ENCODE measurements around the gene ACAP2.

The ACAP2 gene

DNA sequence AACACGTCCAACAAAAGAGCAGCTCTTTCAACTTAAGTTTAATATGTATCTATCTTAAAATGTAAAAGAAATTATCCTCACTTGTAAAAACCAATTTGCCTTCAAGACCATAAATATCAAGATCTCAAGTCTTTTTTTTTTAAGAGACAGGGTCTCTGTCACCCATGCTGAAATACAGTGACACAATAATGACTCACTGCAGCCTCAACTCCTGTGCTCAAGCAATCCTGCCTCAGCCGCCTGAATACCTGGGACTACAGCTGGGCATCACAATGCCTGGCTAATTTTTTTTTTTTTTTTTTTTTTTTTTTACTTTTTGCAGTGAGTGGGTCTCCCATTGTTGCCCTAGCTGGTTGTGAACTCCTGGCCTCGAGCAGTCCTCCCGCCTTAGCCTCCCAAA is 26.0 kb downstream of the ACAP2 start:
- TF ChIP-seq, protein P1, sequence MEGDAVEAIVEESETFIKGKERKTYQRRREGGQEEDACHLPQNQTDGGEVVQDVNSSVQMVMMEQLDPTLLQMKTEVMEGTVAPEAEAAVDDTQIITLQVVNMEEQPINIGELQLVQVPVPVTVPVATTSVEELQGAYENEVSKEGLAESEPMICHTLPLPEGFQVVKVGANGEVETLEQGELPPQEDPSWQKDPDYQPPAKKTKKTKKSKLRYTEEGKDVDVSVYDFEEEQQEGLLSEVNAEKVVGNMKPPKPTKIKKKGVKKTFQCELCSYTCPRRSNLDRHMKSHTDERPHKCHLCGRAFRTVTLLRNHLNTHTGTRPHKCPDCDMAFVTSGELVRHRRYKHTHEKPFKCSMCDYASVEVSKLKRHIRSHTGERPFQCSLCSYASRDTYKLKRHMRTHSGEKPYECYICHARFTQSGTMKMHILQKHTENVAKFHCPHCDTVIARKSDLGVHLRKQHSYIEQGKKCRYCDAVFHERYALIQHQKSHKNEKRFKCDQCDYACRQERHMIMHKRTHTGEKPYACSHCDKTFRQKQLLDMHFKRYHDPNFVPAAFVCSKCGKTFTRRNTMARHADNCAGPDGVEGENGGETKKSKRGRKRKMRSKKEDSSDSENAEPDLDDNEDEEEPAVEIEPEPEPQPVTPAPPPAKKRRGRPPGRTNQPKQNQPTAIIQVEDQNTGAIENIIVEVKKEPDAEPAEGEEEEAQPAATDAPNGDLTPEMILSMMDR (IDR thresholded peaks at IDR 0.05; ENCODE audit: low read depth, low read length): no peak
- no peak overlapping the region for H3K4me3 ChIP-seq (ENCODE audit: low read depth, low read length)

DNA sequence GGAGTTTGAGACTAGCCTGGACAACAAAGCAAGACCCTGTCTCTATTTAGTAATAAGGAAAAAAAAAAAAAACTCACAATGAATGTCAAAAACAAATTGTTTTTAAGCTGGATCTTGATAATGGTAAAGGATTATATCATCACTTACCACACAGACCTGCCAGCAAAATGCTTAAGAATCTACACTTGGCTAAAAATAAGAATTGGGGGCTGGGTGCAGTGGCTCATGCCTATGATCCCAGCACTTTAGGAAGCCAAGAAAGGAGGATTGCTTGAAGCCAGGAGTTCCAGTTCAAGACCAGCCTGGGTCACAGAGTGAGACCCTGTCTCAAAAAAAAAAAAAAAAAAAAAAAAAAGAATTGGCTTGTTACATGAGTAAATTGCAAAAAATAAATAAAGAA is 31.0 kb downstream of the ACAP2 start:
- H3K4me3 ChIP-seq (ENCODE audit: low read depth, low read length): no peak overlapping the region
- TF ChIP-seq, protein P1 (IDR thresholded peaks at IDR 0.05; ENCODE audit: low read depth, low read length): no peak

DNA sequence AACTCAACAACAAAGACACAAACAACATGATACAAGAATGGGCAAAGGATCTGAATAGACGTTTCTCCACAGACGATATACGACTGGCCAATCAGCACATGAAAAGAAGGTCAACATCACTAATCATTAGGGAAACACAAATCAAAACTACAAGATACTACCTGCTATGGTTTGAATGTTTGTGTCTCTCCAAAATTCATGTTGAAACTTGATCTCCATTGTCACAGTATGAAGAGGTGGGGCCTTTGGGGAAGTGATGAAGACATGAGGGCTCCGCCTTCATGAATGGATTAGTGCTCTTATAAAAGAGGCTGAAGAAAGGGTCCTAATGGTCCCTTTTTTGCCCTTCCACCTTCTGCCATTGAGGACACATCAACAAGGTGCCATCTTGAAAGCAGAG is 32.3 kb downstream of the ACAP2 start:
- no peak overlapping the region for H3K4me3 ChIP-seq (ENCODE audit: low read depth, low read length)
- TF ChIP-seq, protein P1 (IDR thresholded peaks at IDR 0.05; ENCODE audit: low read depth, low read length): no peak

DNA sequence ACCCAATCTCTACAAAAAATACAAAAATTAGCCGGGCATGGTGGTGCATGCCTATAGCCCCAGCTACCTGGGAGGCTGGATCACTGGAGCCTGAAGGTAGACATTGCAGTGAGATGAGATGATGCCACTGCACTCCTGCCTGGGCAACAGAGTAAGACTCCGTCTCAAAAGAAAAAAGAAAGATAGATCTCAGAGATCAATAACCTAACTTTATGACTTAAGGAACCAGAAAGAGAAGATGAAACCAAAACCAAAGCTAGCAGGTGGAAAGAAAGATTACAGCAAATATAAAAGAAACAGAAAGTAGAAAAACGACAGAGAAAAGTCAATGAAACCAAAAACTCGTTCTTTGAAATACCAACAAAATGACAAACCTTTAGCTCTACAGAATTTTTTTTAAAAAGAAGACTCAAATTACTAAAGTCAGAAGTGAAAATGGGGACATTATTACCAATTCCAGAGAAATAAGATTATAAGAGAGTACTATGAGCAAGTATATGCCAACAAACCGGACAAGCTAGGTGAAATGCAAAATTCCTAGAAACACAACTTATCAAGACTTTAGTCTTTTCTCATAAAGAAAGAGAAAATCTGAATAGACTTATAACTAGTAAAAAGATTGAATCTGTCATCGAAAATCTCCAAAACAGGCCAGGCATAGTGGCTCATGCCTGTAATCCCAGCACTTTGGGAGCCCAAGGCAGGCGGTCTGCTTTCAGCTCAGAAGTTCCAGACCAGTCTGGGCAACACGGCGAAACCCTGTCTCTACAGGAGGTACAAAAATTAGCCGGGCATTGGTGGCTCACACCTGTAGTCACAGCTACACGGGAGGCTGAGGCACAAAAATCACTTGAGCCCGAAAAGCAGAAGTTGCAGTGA is 35.0 kb downstream of the ACAP2 start:
- no peak overlapping the region for H3K4me3 ChIP-seq (ENCODE audit: low read depth, low read length)
- TF ChIP-seq, protein P1 (IDR thresholded peaks at IDR 0.05; ENCODE audit: low read depth, low read length): no peak

DNA sequence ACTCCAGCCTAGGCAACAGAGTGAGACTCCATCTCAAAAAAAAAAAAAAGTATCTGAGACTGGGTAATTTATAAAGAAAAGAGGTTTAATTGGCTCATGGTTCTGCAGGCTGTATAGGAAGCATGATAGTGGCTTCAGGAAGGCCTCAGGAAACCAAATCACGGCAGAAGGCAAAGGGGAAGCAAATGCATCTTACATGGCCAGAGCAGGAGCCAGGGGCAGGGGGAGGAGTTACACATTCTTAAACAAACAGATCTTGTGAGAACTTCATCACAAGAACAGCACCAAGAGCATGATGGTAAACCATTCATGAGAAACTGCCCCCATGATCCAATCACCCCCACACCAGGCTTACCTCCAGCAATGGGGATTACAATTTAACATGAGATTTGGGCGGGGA is 37.2 kb downstream of the ACAP2 start:
- H3K4me3 ChIP-seq (ENCODE audit: low read depth, low read length): no peak overlapping the region
- TF ChIP-seq, protein P1 (IDR thresholded peaks at IDR 0.05; ENCODE audit: low read depth, low read length): no peak

DNA sequence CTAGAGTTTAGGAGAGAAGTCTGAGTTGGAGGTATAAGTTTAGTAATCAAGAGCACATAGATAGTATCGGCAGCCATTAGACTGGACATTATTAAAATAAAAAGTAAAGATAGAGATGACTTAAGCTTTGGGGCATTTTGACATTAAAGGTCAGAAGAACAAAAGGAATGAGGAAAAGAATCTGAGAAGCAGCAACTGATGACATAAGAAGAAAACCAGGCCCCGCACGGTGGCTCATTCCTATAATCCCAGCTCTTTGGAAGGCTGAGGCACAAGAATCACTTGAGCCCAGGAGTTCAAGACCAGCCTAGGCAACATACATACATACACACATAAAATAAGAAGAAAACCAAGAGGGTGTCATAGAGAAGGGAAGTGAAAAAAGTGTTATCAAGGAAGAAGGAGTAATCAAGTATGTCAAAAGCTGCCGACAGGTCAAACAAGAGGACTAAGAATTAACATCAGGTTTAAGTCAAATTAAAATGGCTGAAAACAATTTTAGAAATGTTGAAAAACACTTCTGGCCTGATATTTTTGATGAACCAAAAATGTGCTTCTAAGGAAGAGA is 38.9 kb downstream of the ACAP2 start:
- TF ChIP-seq, protein P1 (IDR thresholded peaks at IDR 0.05; ENCODE audit: low read depth, low read length): no peak
- H3K4me3 ChIP-seq (ENCODE audit: low read depth, low read length): no peak overlapping the region

DNA sequence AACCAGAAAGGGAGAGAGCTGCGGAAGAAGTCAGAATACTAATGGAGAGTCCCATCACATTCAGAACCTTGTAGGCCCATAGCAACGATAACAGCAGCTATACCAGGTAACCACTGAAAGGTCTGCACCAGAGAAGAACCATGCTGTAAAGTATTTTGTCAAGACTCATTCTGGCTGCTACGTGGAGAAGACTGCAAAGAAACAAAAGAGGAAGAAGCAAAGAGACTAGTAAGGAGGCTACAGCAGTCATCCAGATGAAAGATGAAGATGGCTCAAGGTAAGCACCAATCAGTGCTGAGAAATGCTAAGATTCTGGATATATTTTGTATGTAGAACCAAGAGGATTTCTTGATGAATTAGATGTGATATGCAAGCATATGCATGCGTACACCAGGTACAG is 39.6 kb downstream of the ACAP2 start:
- TF ChIP-seq, protein P1 (IDR thresholded peaks at IDR 0.05; ENCODE audit: low read depth, low read length): no peak
- no peak overlapping the region for H3K4me3 ChIP-seq (ENCODE audit: low read depth, low read length)

All from WI38 (cell line).